Stimulated activated CD4-positive, alpha-beta T cell treated with anti-CD3 and anti-CD28 coated beads, Interleukin-12 subunit alpha, Interleukin-12 subunit beta, amount 100 ng/mL, for 24 hours (primary cell): ENCODE measurements around the gene MID1.

Experiments used
- DNase-seq, 2 experiments: peaks; one replicate each; pipeline ENCODE4 v3.0.0-alpha.2; 2020; ENCODE audit warnings: low read depth in 2 of 2

Gene MID1

GRCh38 chrX:10531927-10532326 lies 88.5 kb downstream of the MID1 start:
- DNase-seq, result no peak

- DNase-seq, result no peak
These were observed 91.0 kb downstream of the MID1 start for GRCh38 chrX:10529344-10529743.

GRCh38 chrX:10526451-10526850 lies 93.9 kb downstream of the MID1 start:
- DNase-seq, result no peak

- no peak for DNase-seq
These were observed 94.8 kb downstream of the MID1 start for GRCh38 chrX:10525381-10526120.

- DNase-seq, result no peak
These were observed 95.8 kb downstream of the MID1 start for GRCh38 chrX:10524578-10524977.

- DNase-seq, result no peak
These were observed 100.6 kb downstream of the MID1 start for GRCh38 chrX:10519761-10520160.

- DNase-seq, result no peak
These were observed 101.1 kb downstream of the MID1 start for GRCh38 chrX:10519278-10519677.

- no peak for DNase-seq
These were observed 102.3 kb downstream of the MID1 start for GRCh38 chrX:10518073-10518472.

- DNase-seq, result no peak
These were observed 103.5 kb downstream of the MID1 start for GRCh38 chrX:10516781-10517322.

- DNase-seq, result no peak
These were observed 105.5 kb downstream of the MID1 start for GRCh38 chrX:10514891-10515290.

GRCh38 chrX:10513974-10514373 lies 106.4 kb downstream of the MID1 start:
- no peak for DNase-seq

GRCh38 chrX:10512741-10513140 lies 107.6 kb downstream of the MID1 start:
- DNase-seq, result no peak

- no peak for DNase-seq
These were observed 108.1 kb downstream of the MID1 start for GRCh38 chrX:10512258-10512657.

- no peak for DNase-seq
These were observed 111.0 kb downstream of the MID1 start for GRCh38 chrX:10509397-10509796.

- no peak for DNase-seq
These were observed 111.5 kb downstream of the MID1 start for GRCh38 chrX:10508891-10509290.

GRCh38 chrX:10507876-10508275 lies 112.5 kb downstream of the MID1 start:
- DNase-seq, result no peak

- no peak for DNase-seq
These were observed 113.2 kb downstream of the MID1 start for GRCh38 chrX:10507181-10507580.

- no peak for DNase-seq
These were observed 113.6 kb downstream of the MID1 start for GRCh38 chrX:10506781-10507180.

GRCh38 chrX:10505726-10506125 lies 114.7 kb downstream of the MID1 start:
- no peak for DNase-seq

- no peak for DNase-seq
These were observed 117.4 kb downstream of the MID1 start for GRCh38 chrX:10502961-10503360.

GRCh38 chrX:10501611-10502010 lies 118.8 kb downstream of the MID1 start:
- no peak for DNase-seq

GRCh38 chrX:10496345-10496965 lies 123.9 kb downstream of the MID1 start:
- no peak for DNase-seq

- DNase-seq, result no peak
These were observed 124.7 kb downstream of the MID1 start for GRCh38 chrX:10495677-10496076.
